Endodermal cell (in vitro differentiated cells): ENCODE measurements around the gene AGBL1. TPM values are rescaled to one million over a fixed set of nuclear protein-coding genes. Genes with fewer than 3 reads are reported as not detected.
A peak's percentile ranks its signal among the peaks of the same experiment; 100 is the strongest.

ENCODE experiments used
- DNase-seq: peaks from one replicate; pipeline ENCODE4 v3.0.0-alpha.2; 2017
- H3K27ac ChIP-seq: 2 replicates; pipeline ENCODE4 v1.5.1; 2013; ENCODE audit warnings: mild to moderate bottlenecking, low read depth, low read length, moderate library complexity
- H3K27me3 ChIP-seq: 2 replicates; pipeline ENCODE4 v1.6.1; 2013; ENCODE audit warnings: mild to moderate bottlenecking, low read length, moderate library complexity; ENCODE audit not compliant: insufficient read depth, control insufficient read depth, poor library complexity, severe bottlenecking
- H3K36me3 ChIP-seq: 2 replicates; pipeline ENCODE4 v1.7.0; 2013; ENCODE audit warnings: mild to moderate bottlenecking, low read length, moderate library complexity; ENCODE audit not compliant: control insufficient read depth, insufficient read depth
- H3K4me1 ChIP-seq: one replicate; pipeline ENCODE4 v1.7.0; 2013; ENCODE audit warnings: low read length; ENCODE audit not compliant: control insufficient read depth, insufficient read depth
- H3K4me3 ChIP-seq: 2 replicates; pipeline ENCODE4 v1.5.1; 2013; ENCODE audit warnings: mild to moderate bottlenecking, low read length, moderate library complexity
- H3K9ac ChIP-seq: 2 replicates; pipeline ENCODE4 v1.6.1; 2013; ENCODE audit warnings: mild to moderate bottlenecking, low read length, moderate library complexity; ENCODE audit not compliant: poor library complexity, severe bottlenecking; ENCODE audit errors: extremely low read depth
- H3K9me3 ChIP-seq: 2 replicates; pipeline ENCODE4 v1.6.1; 2013; ENCODE audit warnings: mild to moderate bottlenecking, low read length, moderate library complexity; ENCODE audit not compliant: control insufficient read depth
- H3K27ac Mint-ChIP-seq: 2 replicates; pipeline ENCODE4 v1.8.0; 2020; ENCODE audit warnings: mixed read lengths
- H3K27me3 Mint-ChIP-seq: 2 replicates; pipeline ENCODE4 v1.8.0; 2021; ENCODE audit warnings: mild to moderate bottlenecking, mixed read lengths; ENCODE audit not compliant: insufficient read depth
- H3K36me3 Mint-ChIP-seq: 2 replicates; pipeline ENCODE4 v1.8.0; 2020; ENCODE audit warnings: low read depth, mixed read lengths
- H3K4me1 Mint-ChIP-seq: 2 replicates; pipeline ENCODE4 v1.8.0; 2020; ENCODE audit warnings: mixed read lengths
- H3K4me3 Mint-ChIP-seq: 2 replicates; pipeline ENCODE4 v1.8.0; 2020; ENCODE audit warnings: mild to moderate bottlenecking, moderate library complexity, mixed read lengths
- H3K9me3 Mint-ChIP-seq: 2 replicates; pipeline ENCODE4 v1.8.0; 2020; ENCODE audit warnings: mild to moderate bottlenecking, mixed read lengths
- CTCF ChIP-seq: fragments of 200-600 bp; sonication (generic); conservative IDR thresholded peaks from 2 replicates; pipeline ENCODE4 v1.5.0; 2021; ENCODE audit warnings: antibody characterized with exemption, mild to moderate bottlenecking
- WGBS, 2 experiments: methylation state at CpG; one replicate each; pipeline versions ENCODE4 v1.1.5 to v1.1.7; 2013; ENCODE audit warnings: missing lambda C conversion rate in 2 of 2, mixed read lengths in 1 of 2; ENCODE audit not compliant: insufficient coverage in 1 of 2, insufficient read length in 1 of 2; 5-methylcytosine and 5-hydroxymethylcytosine counted together
- total RNA-seq, 2 donors: library from RNA; stranded (reverse); fragmentation: NEBNext Ultra II Directional in 1 of 2; extraction: Animal tissue kit (Norgen Biotek cat#: 25700) in 1 of 2; gene quantifications; 2 replicates in 1 of 2; 3 replicates in 1 of 2; pipeline ENCODE4 v1.2.1, GENCODE V29; 2021

The AGBL1 gene
- total RNA-seq, 2 donors from 2014 or later = 0.07 to 0.11 TPM

- H3K27me3 Mint-ChIP-seq = peaks cover 2% of the 10 kb centered on the region
- H3K36me3 Mint-ChIP-seq = no peaks in the 10 kb centered on the region
- Histone ChIP-seq H3K27me3 (no peaks in the 10 kb centered on the region), H3K4me3 (no peak overlapping the region), H3K36me3 (no peaks in the 10 kb centered on the region), H3K4me1 (no peaks in the 10 kb centered on the region), H3K27ac (no peak overlapping the region), H3K9ac (no peak overlapping the region), H3K9me3 (no peaks in the 10 kb centered on the region)
- TF ChIP-seq CTCF = no peak
- no peak for DNase-seq
- 90 to 100% methylated on average over 2 to 5 of the region's 5 CpGs for WGBS, 2 experiments
- no peaks in the 10 kb centered on the region for H3K9me3 Mint-ChIP-seq
- H3K4me3 Mint-ChIP-seq = no peak overlapping the region
- peaks cover 8% of the 10 kb centered on the region for H3K4me1 Mint-ChIP-seq
- H3K27ac Mint-ChIP-seq = peak overlapping the region; percentile 68
These were observed 551.3 kb downstream of the AGBL1 start for GRCh38 chr15:86630946-86631345.

- no peaks in the 10 kb centered on the region for H3K4me1 ChIP-seq
- H3K27me3 Mint-ChIP-seq = peaks cover 2% of the 10 kb centered on the region
- H3K9me3 ChIP-seq = no peaks in the 10 kb centered on the region
- no peak overlapping the region for H3K27ac ChIP-seq
- TF ChIP-seq CTCF = no peak
- H3K27ac Mint-ChIP-seq = no peak overlapping the region
- DNase-seq = no peak
- H3K4me3 ChIP-seq = no peak overlapping the region
- no peaks in the 10 kb centered on the region for H3K9me3 Mint-ChIP-seq
- H3K36me3 Mint-ChIP-seq = no peaks in the 10 kb centered on the region
- H3K4me3 Mint-ChIP-seq = no peak overlapping the region
- H3K9ac ChIP-seq = no peak overlapping the region
- H3K27me3 ChIP-seq = no peaks in the 10 kb centered on the region
- no peaks in the 10 kb centered on the region for H3K36me3 ChIP-seq
- WGBS, 2 experiments = 90 to 94% methylated on average over 2 of the region's 4 CpGs
- no peaks in the 10 kb centered on the region for H3K4me1 Mint-ChIP-seq
These were observed 554.5 kb downstream of the AGBL1 start for GRCh38 chr15:86634146-86634545.

GRCh38 chr15:86634992-86635638 is 555.4 kb downstream of the AGBL1 start:
- H3K4me3 Mint-ChIP-seq = no peak overlapping the region
- no peak overlapping the region for H3K4me3 ChIP-seq
- no peaks in the 10 kb centered on the region for H3K4me1 ChIP-seq
- H3K9me3 ChIP-seq = no peaks in the 10 kb centered on the region
- no peaks in the 10 kb centered on the region for H3K4me1 Mint-ChIP-seq
- no peaks in the 10 kb centered on the region for H3K36me3 Mint-ChIP-seq
- H3K9me3 Mint-ChIP-seq = no peaks in the 10 kb centered on the region
- DNase-seq = no peak
- H3K27me3 ChIP-seq = no peaks in the 10 kb centered on the region
- H3K9ac ChIP-seq = no peak overlapping the region
- no peak for TF ChIP-seq CTCF
- no peak overlapping the region for H3K27ac ChIP-seq
- no peaks in the 10 kb centered on the region for H3K36me3 ChIP-seq
- peaks cover 2% of the 10 kb centered on the region for H3K27me3 Mint-ChIP-seq
- H3K27ac Mint-ChIP-seq = no peak overlapping the region
- WGBS, 2 experiments = 60 to 86% methylated on average over 1 to 2 of the region's 2 CpGs
